ENCODE measurements around the gene KCNQ1.

The KCNQ1 gene

GRCh38 chr11:2655016-2655719, 210.4 kb downstream of the KCNQ1 start:
- TF ChIP-seq, protein P1, sequence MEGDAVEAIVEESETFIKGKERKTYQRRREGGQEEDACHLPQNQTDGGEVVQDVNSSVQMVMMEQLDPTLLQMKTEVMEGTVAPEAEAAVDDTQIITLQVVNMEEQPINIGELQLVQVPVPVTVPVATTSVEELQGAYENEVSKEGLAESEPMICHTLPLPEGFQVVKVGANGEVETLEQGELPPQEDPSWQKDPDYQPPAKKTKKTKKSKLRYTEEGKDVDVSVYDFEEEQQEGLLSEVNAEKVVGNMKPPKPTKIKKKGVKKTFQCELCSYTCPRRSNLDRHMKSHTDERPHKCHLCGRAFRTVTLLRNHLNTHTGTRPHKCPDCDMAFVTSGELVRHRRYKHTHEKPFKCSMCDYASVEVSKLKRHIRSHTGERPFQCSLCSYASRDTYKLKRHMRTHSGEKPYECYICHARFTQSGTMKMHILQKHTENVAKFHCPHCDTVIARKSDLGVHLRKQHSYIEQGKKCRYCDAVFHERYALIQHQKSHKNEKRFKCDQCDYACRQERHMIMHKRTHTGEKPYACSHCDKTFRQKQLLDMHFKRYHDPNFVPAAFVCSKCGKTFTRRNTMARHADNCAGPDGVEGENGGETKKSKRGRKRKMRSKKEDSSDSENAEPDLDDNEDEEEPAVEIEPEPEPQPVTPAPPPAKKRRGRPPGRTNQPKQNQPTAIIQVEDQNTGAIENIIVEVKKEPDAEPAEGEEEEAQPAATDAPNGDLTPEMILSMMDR (IDR thresholded peaks at IDR 0.05; ENCODE audit: borderline replicate concordance, insufficient read depth, low read depth, low read length): no peak
- H3K4me3 ChIP-seq (ENCODE audit: low read depth, low read length): no peak overlapping the region

GRCh38 chr11:2655834-2656622, 211.2 kb downstream of the KCNQ1 start:
- TF ChIP-seq, protein P1 (IDR thresholded peaks at IDR 0.05; ENCODE audit: borderline replicate concordance, insufficient read depth, low read depth, low read length): no peak

DNA sequence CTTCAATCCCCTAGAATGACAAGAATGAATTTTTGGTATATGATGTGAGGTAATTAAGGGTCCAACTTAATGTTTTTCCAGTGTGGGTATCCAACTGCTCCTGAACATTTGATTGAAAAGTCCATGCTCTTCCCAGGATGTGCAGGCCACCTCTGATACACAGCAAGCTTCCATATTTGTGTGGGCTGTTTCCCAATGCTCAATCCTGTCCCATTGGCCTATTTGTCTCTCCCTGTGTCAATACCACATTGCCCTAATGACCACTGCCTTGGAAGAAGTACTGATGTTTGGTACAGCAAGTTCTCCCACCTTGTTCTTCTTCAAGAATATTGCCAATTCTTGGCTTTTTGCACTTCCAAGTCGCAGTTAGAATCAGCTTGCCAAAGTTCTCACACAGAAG, 212.1 kb downstream of the KCNQ1 start:
- no peak overlapping the region for H3K4me3 ChIP-seq (ENCODE audit: low read depth, low read length)
- TF ChIP-seq, protein P1 (IDR thresholded peaks at IDR 0.05; ENCODE audit: borderline replicate concordance, insufficient read depth, low read depth, low read length): no peak

More at GRCh38 chr11:2655834-2656622, 211.2 kb downstream of the KCNQ1 start:
- H3K4me3 ChIP-seq (ENCODE audit: low read depth, low read length): no peak overlapping the region

DNA sequence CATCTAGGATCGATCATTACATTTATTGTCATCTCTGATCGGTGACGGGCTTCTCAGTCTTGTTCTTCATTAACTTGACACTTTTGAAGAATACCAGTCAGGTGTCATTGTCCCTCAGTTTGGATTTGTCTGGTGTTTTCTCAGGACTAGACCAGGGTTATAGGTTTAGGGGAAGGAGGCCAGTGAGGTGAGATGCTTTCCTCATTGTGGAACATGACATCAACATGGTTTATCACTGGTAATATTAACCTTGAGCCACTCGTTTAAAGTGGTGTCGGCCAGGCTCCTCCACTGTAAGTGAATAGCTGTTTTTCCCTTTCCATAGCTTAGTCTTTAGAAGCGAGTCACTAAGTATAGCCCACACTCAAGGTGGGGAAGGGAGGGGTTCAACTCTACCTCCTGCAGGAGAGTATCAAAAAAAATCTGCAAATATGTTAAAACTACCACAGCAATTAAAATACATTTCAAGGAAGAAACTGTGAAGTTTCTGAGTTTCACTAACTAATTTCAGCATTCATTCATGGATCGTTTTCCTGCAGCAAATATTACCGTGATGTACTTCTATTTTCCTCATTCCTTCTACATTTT, 213.0 kb downstream of the KCNQ1 start:
- TF ChIP-seq, protein P1 (IDR thresholded peaks at IDR 0.05; ENCODE audit: borderline replicate concordance, insufficient read depth, low read depth, low read length): no peak
- no peak overlapping the region for H3K4me3 ChIP-seq (ENCODE audit: low read depth, low read length)

GRCh38 chr11:2660357-2660939, 215.6 kb downstream of the KCNQ1 start:
- TF ChIP-seq, protein P1 (IDR thresholded peaks at IDR 0.05; ENCODE audit: borderline replicate concordance, insufficient read depth, low read depth, low read length): no peak
- H3K4me3 ChIP-seq (ENCODE audit: low read depth, low read length): no peak overlapping the region

GRCh38 chr11:2661173-2662023, 216.6 kb downstream of the KCNQ1 start:
- TF ChIP-seq, protein P1 (IDR thresholded peaks at IDR 0.05; ENCODE audit: borderline replicate concordance, insufficient read depth, low read depth, low read length): no peak
- H3K4me3 ChIP-seq (ENCODE audit: low read depth, low read length): no peak overlapping the region

All from GM12875 (cell line).